COLO668 (cell line): ENCODE data around the gene SIL1.
"Not testable (repeated sequence)": the region's sequence is repeated elsewhere in the genome, so short reads cannot be mapped to it uniquely, and the experiment has no call there.

Experiments
- DNase-seq: peaks from one replicate; lab custom pipeline; 2025; ENCODE audit not compliant: unreplicated experiment; lab: John Stamatoyannopoulos, UW

Gene SIL1

DNA sequence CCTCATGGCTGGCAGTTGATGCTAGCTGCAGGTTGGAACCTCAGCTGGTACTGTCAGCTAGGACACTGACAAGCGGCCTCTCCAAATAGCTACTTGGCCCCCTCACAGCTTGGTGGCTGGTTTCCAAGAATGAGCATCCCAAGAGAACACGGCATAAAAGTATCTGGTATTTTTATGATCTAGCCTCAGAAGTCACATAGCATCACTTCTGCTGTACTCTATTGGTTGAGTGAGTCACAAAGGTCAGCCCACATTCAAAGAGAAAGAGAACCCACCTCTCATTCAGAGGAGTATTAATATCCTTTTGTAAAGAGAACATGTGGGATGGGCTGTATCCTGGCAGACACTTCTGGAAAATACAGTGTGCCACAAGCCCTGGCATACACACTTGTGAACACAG is 6.0 kb upstream of the SIL1 start:
- DNase-seq = no peak

DNA sequence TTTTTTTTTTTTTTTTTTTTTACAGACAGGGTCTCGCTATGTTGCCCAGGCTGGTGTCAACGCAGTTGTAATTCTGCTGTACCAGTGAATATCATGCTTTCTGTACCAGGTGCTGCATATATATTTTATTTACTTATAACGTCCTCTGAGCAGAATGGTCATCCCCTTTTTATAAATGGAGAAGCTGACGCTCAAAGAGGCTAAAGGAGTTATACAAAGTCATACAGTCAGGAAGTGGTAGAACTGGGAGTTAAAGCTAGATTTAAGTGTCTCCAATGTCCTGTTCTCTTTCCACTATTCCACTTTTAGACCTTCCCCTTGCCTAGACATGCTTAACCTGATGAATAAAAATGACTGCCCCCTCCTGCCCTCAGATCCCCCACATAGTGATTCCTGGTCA is 1.2 kb upstream of the SIL1 start:
- no peak for DNase-seq

DNA sequence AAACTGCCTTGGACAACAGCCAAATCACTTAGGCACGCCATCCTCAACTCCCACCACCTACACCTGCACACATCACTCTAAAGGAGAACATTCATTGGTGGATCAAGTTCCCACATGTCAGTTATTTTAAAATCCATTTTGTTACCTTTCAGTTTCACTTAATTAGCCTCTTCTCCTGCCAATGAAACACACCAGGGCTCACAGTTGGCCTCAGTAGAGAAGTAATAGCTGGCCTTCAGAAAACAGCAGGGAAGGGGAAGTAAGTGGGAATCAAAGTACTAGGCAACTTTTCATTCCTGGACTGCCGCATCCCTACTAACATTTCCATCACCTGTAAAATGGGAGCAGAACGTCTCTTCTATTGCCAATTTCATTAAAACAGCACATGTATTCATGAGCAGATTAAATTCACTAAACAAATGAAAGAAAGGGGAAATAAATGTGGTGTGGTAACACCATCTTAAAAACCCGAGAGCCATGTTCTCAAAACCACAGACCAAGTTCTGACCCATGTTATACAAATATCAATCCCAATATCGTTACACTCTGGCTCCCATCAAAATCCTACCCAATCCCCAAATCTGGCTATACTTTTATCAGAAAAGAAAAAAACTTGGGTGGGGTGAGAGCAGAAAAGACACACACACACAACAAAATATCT is 1.7 kb downstream of the SIL1 start:
- no peak for DNase-seq

DNA sequence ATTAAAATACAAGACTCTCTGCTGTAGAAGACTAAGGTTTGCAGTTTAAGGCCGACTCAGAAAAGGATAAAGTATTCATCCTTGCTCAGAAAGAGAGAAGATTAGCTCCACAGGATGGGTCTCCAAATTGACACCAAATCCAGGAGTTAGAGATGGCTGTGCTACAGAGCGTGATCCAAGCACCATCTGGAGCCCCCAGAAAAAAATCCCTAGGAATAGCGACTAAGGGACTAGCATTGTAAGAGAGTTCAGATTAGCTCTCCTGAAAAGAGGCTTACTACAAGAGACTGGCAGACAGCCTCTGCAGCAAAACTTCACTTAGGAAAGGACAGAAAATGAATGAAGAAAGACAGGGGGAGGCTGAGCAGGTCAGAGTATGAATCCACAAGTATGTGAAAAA is 3.7 kb downstream of the SIL1 start:
- no peak for DNase-seq

DNA sequence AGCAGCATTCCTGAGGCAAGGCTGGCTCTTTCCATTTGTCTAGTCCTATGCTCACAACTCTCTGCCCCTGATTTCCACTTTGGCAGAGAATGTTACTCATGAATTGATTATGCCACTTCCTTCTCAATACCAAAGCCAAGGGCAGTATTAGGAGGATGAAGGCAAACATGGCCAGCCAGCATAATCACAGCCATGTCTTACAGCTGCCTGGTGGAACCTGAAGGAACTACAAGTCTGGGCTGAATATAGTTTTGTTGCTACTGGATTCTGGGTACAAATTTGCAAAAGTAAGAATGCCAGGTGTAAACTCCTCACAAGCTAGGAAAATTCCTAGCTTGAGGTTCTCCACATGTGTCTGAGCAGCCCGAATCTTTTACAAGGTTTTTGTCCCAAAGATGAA is 4.2 kb downstream of the SIL1 start:
- no peak for DNase-seq

DNA sequence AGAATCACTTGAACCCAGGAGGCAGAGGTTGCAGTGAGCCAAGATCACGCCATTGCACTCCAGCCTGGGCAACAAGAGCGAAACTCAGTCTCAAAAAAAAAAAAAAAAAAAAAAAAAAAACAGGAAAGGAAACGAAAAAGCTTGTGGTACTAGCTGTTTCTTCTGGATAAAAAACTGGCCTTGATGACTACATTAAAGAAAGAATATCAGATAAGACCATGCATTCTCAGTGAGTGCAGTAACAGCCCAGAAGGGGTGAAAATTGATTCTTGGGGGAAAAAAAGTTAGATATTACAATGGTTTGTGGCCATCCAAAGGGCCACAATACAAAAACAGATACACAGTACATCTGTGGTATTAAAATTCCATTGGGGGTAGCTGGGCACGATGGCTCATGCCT is 5.3 kb downstream of the SIL1 start:
- DNase-seq = not testable (repeated sequence)

DNA sequence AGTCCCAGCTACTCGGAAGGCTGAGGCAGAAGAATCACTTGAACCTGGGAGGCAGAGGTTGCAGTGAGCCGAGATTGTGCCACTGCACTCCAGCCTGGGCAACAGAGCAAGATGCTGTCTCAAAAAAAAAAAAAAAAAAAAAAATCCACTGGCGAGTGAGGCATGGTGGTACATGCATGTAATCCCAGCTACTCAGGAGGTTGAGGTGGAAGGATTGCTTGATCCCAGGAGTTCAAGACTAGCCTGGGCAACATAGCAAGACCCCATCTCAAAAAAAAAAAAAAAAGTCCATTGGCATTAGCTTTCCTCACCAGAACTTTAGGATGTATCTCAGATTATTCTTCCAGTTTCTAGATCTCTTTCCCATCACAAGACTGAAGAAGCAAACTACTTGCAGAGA is 6.2 kb downstream of the SIL1 start:
- DNase-seq = not testable (repeated sequence)

DNA sequence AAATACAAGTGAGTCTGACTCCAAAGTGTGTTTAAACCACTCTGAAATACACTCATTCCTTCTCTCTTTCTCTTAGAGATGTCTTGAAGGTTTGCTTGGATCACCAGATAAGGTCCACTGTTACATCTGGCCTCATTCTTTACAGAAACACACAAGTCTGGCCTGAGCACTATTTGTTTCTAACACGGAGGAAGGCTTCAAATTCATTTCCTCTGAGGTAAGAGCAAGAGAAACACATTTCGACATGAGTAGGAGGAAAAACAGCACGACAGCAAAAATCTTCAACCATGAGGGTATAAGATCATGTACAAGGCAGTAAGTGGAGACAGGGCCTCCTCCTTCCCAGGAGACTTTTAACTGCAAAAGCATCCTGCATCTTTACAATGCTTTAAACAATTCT is 8.0 kb downstream of the SIL1 start:
- no peak for DNase-seq

DNA sequence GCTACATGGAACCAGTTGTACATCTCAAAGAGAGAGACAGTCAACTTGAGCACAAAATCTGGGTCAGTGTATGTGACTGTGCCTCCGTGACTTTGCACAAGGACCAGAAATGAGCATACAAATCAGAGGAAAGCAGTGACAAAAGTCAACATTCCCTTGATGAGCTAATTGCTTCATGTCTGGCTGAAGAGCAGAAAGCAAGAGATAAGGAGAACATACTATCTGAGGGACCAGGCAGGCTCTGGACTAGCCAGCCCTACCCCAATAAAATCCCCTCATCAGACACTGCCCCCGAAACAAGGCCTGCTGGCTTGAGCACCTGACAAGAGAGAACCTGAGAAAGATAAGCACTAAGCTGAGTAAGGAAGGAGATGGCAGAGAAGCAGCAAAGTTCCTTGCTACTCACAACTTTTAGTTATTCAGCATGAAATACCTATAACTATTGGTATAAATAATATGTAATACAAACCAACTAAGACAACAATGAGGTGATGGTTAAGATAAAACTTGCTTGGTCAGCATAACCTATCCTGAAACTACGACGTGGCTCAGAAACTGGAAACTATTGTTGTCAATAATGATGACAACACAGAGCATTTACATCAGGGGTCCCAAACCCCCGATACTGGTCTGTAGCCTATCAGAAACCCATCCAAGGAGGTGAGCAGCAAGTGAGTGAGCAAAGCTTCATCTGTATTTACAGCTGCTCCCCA is 9.5 kb downstream of the SIL1 start:
- no peak for DNase-seq

DNA sequence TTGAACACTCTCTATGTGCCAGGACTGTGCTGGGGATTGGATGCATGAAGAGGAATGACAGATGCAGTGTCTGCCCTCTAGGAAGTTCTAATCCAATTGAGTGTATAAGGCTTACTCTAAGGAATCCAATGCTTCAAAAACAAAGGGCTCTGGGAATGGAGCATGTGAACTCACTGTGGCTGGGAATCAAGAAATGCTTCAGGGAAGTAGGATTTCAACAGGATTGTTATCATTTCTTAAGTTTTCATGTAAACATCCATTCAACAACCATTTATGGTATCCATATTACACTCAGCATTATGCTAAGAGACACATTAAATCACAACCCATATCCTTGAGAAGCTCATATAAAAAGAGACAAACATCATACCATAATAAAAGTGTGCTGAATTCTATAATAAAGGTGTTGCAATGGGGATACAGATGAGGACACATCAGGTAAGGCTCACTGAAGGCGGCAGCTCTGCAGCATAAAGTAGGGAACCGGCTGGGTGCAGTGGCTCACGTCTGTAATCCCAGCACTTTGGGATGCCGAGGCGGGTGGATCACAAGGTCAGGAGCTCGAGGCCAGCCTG is 11.3 kb downstream of the SIL1 start:
- DNase-seq = no peak

DNA sequence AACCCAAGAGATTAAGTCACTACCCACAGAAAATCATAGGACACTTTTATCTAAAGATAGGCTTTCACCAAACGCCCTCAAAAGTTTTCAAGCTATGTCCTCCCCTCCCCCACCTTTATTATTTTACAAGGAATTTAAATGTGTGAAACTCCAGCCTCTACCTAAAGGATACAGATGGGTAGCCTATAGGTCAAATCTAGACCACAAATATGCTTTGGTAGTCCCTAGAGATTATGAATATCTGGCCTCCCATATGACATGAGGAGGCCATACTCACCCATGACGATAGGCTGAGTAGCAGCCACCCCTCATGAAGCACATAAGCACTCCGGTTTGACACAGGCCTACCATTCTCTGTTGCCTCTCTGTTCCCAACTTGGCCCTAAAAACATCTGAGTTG is 11.9 kb downstream of the SIL1 start:
- no peak for DNase-seq

DNA sequence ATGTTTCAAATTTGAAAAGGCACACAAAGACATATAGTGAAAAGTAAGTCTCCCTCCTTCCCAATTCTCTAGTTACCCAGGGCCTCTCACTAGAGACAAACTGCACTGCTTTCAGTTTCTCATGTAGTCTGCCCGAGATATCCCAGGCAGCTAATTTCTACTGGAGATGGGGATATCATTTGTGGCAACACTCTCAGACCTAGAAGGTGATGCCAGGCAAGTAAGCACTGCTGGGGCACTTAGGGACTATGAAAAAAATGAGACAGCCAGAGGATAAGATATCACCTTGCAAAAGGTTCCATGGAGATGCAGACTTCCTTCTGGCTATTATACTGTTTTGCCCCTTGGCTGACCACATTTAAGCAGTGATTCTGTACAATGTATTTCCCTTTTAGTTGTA is 12.6 kb downstream of the SIL1 start:
- no peak for DNase-seq

DNA sequence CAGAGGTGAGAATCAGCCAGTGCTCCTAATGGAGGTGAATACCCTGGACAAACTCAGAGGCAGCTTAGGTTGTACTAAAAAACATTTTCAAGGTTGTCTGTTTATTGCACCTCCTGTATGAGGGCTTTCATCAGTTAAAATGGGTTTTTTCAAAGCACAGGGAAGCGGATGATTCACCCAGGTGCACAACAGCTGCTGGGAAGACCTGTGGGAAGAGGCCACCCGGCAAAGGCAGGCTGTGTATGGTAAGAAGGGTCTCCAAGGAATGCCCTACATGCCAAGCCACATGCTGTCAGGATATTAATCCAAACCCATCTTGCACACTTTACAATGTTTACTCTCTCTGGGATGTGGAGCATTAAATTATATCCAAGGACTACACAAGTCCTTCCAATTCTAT is 14.7 kb downstream of the SIL1 start:
- no peak for DNase-seq

DNA sequence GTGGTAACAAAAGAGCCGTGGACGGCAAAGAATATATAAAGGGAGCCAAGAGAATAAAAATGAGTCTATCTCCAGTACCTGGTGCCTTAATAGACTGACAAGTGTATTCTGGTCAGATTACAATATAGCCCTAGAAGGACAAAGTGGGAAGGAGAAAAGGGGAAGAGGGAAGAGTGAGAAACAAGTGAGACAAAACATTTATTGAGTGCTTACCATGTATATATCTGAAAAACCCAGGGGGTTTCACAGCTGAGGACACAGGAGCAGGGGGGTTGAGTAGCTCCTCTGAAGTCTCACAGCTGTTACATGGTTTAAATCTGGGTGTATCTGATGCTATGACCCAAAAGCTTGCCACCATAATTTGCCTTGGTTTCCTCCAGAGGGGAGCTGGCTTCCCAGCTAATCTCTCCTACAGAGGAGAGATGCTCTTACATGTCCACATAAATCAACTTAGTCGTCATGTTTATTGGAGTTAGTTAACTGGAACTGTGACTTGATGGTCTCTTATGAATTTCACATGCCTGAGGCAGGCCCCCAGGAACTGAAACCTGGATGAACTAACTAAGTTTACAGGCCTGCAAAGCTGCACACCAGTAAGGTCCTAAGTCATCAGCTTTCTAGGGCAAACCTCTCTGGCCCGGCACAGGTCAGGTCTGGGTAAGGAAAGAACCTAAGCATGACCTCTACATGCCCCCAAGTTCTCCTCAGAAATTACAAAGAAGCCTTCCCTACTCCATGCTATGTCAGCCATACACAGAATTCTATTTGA is 15.5 kb downstream of the SIL1 start:
- no peak for DNase-seq

DNA sequence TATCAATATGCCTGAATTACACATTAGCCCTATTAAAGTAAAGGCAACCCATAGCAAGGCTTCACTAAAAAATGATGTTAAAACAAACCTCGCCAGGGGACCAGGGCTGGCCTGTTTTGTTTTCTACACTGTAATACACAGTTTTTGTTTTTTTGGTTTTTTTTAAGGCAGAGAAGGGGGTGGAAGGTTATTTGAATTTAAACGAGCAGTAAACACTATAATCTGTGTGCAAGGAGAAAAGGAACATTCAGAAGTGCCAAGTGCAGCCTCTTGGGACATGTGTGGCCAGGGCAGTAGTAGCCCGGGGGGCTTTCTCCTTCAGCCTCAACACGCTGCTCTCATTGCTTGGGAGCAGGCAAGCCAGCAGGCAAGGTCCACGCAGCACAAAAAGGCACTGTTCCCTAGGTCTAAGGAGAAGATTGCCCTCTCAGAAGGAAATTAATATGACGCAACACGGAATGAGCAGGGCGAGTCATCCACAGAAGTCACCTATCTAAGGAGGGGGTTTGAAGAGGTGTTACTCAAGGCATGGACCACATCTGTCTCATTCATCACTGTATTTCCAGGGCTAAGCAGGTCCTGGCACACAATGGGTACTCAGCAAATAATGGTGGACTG is 16.2 kb downstream of the SIL1 start:
- no peak for DNase-seq

DNA sequence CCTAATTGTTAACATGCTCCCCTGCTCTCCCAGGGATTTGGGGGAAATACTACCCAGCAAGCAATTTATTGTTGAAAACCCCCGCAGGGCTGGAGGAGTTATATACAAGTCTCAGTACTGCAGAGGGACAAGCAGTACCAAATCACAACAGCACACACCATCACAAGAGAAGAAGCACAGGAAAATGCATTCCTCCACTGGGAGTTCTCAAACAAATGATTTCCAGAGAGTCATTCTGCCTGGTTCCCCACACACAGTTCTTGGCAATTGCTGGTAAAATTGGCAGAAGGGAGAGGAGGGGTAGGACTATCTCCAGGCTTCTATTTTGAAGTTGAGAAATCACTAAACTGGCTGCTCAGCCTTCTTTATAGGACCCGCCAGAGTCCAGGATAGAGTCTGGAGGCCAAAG is 16.8 kb downstream of the SIL1 start:
- no peak for DNase-seq

DNA sequence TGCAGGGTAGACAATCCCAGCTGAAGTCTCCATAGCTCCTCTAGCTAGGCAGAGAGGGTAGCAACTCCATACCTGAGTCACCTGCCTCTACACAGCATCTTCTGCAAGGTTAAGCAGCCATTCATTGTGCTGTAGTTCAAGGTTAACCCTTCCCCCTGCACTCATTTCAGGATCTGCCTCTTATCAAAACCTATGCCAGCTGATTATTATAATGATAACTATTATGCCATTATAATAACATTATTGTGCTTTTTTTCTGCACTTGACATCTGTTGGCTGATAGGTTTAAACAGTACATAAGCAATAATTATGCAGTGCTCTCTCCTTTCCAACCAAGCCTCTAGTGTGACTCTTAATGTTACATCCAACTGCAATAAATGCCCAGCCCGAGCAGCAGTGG is 17.3 kb downstream of the SIL1 start:
- no peak for DNase-seq

DNA sequence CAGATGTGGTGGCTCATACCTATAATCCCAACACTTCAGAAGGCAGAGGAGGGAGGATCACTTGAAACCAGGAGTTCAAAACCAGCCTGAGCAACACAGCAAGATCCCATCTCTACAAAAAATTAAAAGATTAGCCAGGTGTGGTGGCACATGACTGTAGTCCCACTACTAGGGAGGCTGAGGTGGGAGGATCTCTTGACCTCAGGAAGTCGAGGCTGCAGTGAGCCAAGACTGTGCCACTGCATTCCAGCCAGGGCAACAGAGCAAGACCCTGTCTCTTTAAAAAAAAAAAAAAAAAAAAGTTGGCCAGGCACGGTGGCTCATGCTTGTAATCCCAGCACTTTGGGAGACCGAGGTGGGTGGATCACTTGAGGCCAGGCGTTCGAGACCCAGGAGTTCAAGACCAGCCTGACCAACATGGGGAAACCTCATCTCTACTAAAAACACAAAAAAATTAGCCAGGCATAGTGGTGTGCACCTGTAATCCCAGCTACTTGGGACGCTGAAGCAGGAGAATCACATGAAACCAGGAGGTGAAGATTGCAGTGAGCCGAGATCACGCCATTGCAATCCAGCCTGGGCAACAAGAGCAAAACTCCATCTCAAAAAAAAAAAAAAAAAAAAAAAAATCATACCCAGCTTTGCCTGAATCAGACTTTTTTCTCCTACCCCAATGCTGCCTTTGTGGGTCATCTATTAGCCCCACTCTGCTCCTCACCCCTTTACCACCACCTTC is 18.2 kb downstream of the SIL1 start:
- not testable (repeated sequence) for DNase-seq

DNA sequence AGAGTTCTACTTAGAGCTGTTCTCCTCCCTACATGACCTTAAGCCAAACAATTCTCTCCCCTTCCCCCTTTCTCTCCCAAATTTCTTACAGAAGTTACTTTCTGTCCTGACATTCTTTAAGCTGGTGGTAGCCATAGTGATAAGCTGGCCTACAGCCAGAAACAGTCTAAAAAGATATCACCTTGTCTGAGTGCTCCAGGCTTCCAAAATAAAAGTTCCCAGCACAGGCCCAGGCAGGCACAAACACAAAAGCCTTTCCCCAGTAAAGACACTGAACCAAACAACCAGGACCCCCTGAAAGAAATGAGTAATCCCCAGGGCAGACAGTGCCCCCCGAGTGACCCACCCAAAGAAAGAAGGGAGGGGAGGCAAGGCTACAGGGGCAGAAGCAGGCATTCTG is 19.2 kb downstream of the SIL1 start:
- DNase-seq = no peak

DNA sequence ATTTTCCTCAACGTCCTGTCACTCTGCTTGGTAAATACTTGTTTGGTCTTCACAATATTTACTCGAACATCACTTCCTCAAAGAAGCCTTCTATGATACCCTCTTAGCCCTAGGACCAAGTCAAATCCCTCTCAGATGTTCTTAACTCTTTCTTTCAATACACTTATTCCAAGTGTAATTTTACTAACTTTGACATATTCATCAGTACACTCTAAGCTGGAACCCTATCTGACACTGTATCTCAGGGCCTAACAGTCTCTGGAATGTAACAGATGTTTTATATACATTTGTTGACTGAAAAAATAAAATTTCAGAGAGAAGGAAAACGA is 19.6 kb downstream of the SIL1 start:
- DNase-seq = no peak
